Measurements from ENCODE around the gene ZNF184.

GRCh38 chr6:27439371-27439770 is 33.5 kb downstream of the ZNF184 start:
- no peak for TF ChIP-seq EZH2 (IDR thresholded peaks at IDR 0.05; ENCODE audit: low read length, missing control alignments)
- no peak for TF ChIP-seq CTCF (conservative IDR thresholded peaks at IDR 0.05 in 1 of 2, IDR thresholded peaks at IDR 0.05 in 1 of 2; ENCODE audit: low read depth in 1 of 2, low read length in 2 of 2)
